Measurements from ENCODE around the gene DNAJA3.

- TF ChIP-seq, protein P1, sequence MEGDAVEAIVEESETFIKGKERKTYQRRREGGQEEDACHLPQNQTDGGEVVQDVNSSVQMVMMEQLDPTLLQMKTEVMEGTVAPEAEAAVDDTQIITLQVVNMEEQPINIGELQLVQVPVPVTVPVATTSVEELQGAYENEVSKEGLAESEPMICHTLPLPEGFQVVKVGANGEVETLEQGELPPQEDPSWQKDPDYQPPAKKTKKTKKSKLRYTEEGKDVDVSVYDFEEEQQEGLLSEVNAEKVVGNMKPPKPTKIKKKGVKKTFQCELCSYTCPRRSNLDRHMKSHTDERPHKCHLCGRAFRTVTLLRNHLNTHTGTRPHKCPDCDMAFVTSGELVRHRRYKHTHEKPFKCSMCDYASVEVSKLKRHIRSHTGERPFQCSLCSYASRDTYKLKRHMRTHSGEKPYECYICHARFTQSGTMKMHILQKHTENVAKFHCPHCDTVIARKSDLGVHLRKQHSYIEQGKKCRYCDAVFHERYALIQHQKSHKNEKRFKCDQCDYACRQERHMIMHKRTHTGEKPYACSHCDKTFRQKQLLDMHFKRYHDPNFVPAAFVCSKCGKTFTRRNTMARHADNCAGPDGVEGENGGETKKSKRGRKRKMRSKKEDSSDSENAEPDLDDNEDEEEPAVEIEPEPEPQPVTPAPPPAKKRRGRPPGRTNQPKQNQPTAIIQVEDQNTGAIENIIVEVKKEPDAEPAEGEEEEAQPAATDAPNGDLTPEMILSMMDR (IDR thresholded peaks at IDR 0.05), result no peak
- TF ChIP-seq POLR2A (IDR thresholded peaks at IDR 0.05), result no peak
Measured at GRCh38 chr16:4489030-4489429, 63.4 kb downstream of the DNAJA3 start.
